Fibroblast of lung (primary cell): ENCODE results near the gene IL19. TPM values are rescaled to one million over a fixed set of nuclear protein-coding genes. Genes with fewer than 3 reads are reported as not detected.
A peak's percentile ranks its signal among the peaks of the same experiment; 100 is the strongest.

Experiments used
- DNase-seq, 2 donors: peaks; one replicate each; pipeline versions ENCODE4 v3.0.0 to v3.0.0-alpha.2; 2010; ENCODE audit warnings: low read depth in 2 of 2
- H2AFZ ChIP-seq: 2 replicates; pipeline ENCODE4 v1.5.1; 2012; ENCODE audit warnings: low read length, control low read depth, inconsistent platforms
- H3K27ac ChIP-seq: 2 replicates; pipeline ENCODE4 v1.5.1; 2011; ENCODE audit warnings: low read length, control low read depth; ENCODE audit not compliant: insufficient read depth
- H3K27me3 ChIP-seq: 2 replicates; pipeline ENCODE4 v1.5.1; 2011; ENCODE audit warnings: mild to moderate bottlenecking, low read length; ENCODE audit not compliant: control insufficient read depth, insufficient read depth
- H3K36me3 ChIP-seq: 2 replicates; pipeline ENCODE4 v1.5.1; 2011; ENCODE audit warnings: low read length; ENCODE audit not compliant: control insufficient read depth, insufficient read depth
- H3K4me1 ChIP-seq: 2 replicates; pipeline ENCODE4 v1.5.1; 2011; ENCODE audit warnings: low read length; ENCODE audit not compliant: control insufficient read depth, insufficient read depth; ENCODE audit errors: extremely low read depth
- H3K4me2 ChIP-seq: 2 replicates; pipeline ENCODE4 v1.5.1; 2011; ENCODE audit warnings: low read length, control low read depth; ENCODE audit not compliant: insufficient read depth; ENCODE audit errors: extremely low read depth
- H3K4me3 ChIP-seq, 4 experiments: fragments of 200-600 bp in 1 of 4; sonication (generic) in 1 of 4; replicated peaks in 1 of 4; 2 replicates each; pipeline ENCODE4 v1.5.1; 2011 to 2016; ENCODE audit warnings: low read length in 4 of 4, low read depth in 3 of 4, mild to moderate bottlenecking in 3 of 4, control low read depth in 2 of 4, inconsistent platforms in 1 of 4, mixed read lengths in 1 of 4; ENCODE audit not compliant: insufficient read depth in 1 of 4; ENCODE audit errors: control extremely low read depth in 1 of 4
- H3K79me2 ChIP-seq: 2 replicates; pipeline ENCODE4 v1.5.1; 2012; ENCODE audit warnings: mild to moderate bottlenecking, low read length, inconsistent platforms; ENCODE audit not compliant: control insufficient read depth, insufficient read depth
- H3K9ac ChIP-seq: 2 replicates; pipeline ENCODE4 v1.5.1; 2011; ENCODE audit warnings: mild to moderate bottlenecking, low read length, control low read depth; ENCODE audit not compliant: insufficient read depth
- H3K9me3 ChIP-seq: 2 replicates; pipeline ENCODE4 v1.5.1; 2012; ENCODE audit warnings: low read depth, low read length; ENCODE audit not compliant: control insufficient read depth, insufficient read depth
- H4K20me1 ChIP-seq: 2 replicates; pipeline ENCODE4 v1.5.1; 2011; ENCODE audit warnings: low read length; ENCODE audit not compliant: control insufficient read depth, insufficient read depth; ENCODE audit errors: extremely low read depth
- EZH2 ChIP-seq: IDR thresholded peaks from 2 replicates; pipeline ENCODE4 v1.5.1; 2012; ENCODE audit warnings: low read length, control low read depth, mild to moderate bottlenecking; ENCODE audit errors: missing control alignments
- polyA plus RNA-seq, 2 donors: library from polyadenylated mRNA; depleted of rRNA in 1 of 2; stranded (reverse) in 1 of 2; unstranded in 1 of 2; fragments of >200 nt; gene quantifications; 2 replicates each; pipeline ENCODE4 v1.2.1, GENCODE V29; 2011 to 2012; ENCODE audit warnings: missing spikeins in 1 of 2
- total RNA-seq: library from RNA; depleted of rRNA; stranded (reverse); fragments of >200 nt; gene quantifications from 2 replicates; pipeline ENCODE4 v1.2.1, GENCODE V29; 2014
- TF ChIP-seq, protein P1 (sequence below), 2 donors: IDR thresholded peaks in 1 of 2; conservative IDR thresholded peaks in 1 of 2; 1 replicate in 1 of 2; 2 replicates in 1 of 2; pipeline ENCODE4 v1.5.1; 2011 to 2012; ENCODE audit warnings: low read length in 2 of 2, control low read depth in 1 of 2, inconsistent platforms in 1 of 2, low read depth in 1 of 2, mild to moderate bottlenecking in 1 of 2

The IL19 gene
- total and polyA plus RNA-seq, 2 donors (not counting 1 experiment from before 2014, with no cell fraction given): not detected

DNA sequence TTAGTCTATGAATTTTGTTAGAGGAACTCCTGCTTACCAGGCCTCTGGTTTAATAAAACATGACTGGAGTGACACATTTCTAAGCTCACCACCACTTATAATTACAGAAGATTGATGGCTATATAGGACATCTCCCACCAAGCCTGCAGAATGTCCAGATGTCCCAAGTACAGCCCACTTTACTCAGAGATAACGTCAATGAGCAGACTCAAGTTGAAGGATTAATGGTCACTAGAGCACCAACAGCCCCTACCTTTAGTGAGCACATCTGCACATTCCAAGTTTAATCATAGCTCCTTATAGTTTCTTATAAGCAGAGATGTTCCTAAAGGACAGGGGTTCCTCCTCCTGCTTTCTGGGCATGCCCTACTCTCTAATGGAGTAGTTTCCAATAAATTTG lies 57.5 kb downstream of the IL19 start:
- no peak overlapping the region for H3K27ac ChIP-seq
- no peaks in the 10 kb centered on the region for H3K9me3 ChIP-seq
- no peak for DNase-seq
- H3K9ac ChIP-seq: no peak overlapping the region
- no peaks in the 10 kb centered on the region for H3K36me3 ChIP-seq
- TF ChIP-seq, protein P1, sequence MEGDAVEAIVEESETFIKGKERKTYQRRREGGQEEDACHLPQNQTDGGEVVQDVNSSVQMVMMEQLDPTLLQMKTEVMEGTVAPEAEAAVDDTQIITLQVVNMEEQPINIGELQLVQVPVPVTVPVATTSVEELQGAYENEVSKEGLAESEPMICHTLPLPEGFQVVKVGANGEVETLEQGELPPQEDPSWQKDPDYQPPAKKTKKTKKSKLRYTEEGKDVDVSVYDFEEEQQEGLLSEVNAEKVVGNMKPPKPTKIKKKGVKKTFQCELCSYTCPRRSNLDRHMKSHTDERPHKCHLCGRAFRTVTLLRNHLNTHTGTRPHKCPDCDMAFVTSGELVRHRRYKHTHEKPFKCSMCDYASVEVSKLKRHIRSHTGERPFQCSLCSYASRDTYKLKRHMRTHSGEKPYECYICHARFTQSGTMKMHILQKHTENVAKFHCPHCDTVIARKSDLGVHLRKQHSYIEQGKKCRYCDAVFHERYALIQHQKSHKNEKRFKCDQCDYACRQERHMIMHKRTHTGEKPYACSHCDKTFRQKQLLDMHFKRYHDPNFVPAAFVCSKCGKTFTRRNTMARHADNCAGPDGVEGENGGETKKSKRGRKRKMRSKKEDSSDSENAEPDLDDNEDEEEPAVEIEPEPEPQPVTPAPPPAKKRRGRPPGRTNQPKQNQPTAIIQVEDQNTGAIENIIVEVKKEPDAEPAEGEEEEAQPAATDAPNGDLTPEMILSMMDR (conservative IDR thresholded peaks at IDR 0.05 in 1 of 2, IDR thresholded peaks at IDR 0.05 in 1 of 2; ENCODE audit: low read depth in 1 of 2, low read length in 2 of 2): no peak
- no peak for TF ChIP-seq EZH2
- no peak overlapping the region for H3K4me3 ChIP-seq
- H3K27me3 ChIP-seq: no peaks in the 10 kb centered on the region
- H2AFZ ChIP-seq: no peak overlapping the region
- H3K4me2 ChIP-seq: no peak overlapping the region
- H4K20me1 ChIP-seq: no peaks in the 10 kb centered on the region
- H3K4me1 ChIP-seq: peaks cover 6% of the 10 kb centered on the region
- no peaks in the 10 kb centered on the region for H3K79me2 ChIP-seq

DNA sequence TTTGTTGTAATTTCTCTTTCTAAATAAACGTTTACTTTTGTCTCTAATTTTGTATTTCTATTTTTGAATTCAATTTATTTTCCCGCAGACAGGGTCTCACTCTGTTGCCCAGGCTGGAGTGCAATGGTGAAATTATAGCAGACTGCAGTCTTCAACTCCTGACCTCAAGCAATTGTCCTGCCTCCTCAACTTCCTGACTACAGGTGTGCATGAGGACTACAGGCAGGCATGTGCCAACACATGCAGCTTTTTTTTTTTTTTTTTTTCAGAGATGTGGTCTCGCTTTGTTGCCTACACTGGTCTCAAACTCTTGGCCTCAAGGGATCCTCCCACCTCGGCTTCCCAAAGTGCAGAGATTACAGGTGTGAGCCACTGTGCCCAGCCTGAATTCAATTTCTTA lies 58.2 kb downstream of the IL19 start:
- Histone ChIP-seq H3K27me3 (peaks cover 1% of the 10 kb centered on the region), H2AFZ (no peak overlapping the region), H3K9ac (no peak overlapping the region), H3K36me3 (no peaks in the 10 kb centered on the region), H3K4me1 (peaks cover 6% of the 10 kb centered on the region), H4K20me1 (no peaks in the 10 kb centered on the region), H3K4me2 (no peak overlapping the region), H3K9me3 (no peaks in the 10 kb centered on the region), H3K79me2 (no peaks in the 10 kb centered on the region), H3K4me3 (no peak overlapping the region), H3K27ac (no peak overlapping the region)
- no peak for DNase-seq
- no peak for TF ChIP-seq EZH2
- TF ChIP-seq, protein P1 (conservative IDR thresholded peaks at IDR 0.05 in 1 of 2, IDR thresholded peaks at IDR 0.05 in 1 of 2; ENCODE audit: low read depth in 1 of 2, low read length in 2 of 2): peak in 1 of 2 donors; percentile 10

DNA sequence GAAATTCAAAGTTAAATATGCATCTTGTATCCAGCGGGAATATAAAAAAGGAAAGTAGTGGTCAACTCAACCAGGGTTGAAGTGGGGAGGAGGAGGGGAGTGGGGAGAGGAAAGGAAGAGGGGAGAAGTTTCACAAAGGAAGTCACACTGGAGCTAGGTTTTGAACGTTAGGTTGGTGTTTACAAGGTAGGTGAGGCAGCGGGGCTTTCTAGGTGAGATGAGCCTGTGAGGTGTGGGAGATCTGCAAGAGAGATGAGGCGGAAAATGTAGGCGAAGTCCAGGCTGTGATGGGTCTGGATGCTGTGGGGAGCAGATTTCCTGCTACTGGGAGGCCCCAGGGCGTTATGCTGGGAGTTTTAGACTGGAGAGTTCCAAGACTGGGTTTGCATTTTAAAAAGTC lies 58.7 kb downstream of the IL19 start:
- Histone ChIP-seq H4K20me1 (no peaks in the 10 kb centered on the region), H3K4me2 (no peak overlapping the region), H3K36me3 (no peaks in the 10 kb centered on the region), H3K27ac (no peak overlapping the region), H3K27me3 (peaks cover 3% of the 10 kb centered on the region), H3K79me2 (no peaks in the 10 kb centered on the region), H3K4me1 (peaks cover 3% of the 10 kb centered on the region), H3K9ac (no peak overlapping the region), H3K4me3 (no peak overlapping the region), H2AFZ (no peak overlapping the region), H3K9me3 (no peaks in the 10 kb centered on the region)
- DNase-seq: no peak
- no peak for TF ChIP-seq EZH2
- TF ChIP-seq, protein P1 (conservative IDR thresholded peaks at IDR 0.05 in 1 of 2, IDR thresholded peaks at IDR 0.05 in 1 of 2; ENCODE audit: low read depth in 1 of 2, low read length in 2 of 2): no peak
